GM21515 (cell line): Measurements from ENCODE around the gene ELK4.
A peak's percentile ranks its signal among the peaks of the same experiment; 100 is the strongest.

Experiments
- ATAC-seq: cut with Tn5 transposase; IDR thresholded peaks from one replicate; pipeline ENCODE4 v1.9.1; 2021; ENCODE audit not compliant: unreplicated experiment

The ELK4 gene

DNA sequence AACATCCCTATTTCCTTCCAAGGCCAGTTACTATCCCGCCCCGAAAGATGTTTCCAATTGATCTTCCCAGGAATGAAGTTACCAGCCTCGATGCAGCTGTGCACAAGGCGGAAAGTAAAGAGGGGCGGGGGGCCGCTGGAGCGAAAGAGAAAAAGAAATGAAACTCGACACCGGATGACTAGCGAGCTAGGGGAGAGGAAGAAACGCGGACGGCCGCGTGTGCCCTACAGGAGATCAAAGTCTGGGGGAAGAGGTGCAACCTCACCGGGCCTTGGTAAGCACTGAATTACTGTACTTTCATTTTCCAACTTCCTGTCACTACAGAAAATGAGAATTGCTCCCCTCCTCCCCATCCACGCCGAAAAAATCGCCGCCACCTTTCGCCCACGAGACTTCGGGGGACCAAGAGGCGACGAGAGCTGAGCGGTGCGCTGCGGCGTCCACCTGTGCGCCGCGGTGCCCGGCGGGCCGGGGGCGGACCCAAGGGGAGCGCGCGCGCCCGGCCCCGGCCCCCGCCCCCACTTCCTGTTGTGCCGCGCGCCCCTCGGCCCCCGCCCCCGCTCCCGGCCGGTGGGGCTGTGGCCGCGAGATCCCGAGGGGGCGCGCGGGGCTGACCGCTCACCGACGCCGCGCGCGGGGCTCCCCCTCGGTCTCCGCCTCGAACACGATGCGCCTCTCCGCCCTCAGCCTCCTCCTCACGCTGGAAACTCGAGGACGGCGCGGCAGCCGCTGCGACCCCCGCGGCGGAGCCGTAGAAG is 622 bp downstream of the ELK4 start:
- ATAC-seq: peak; percentile 64

DNA sequence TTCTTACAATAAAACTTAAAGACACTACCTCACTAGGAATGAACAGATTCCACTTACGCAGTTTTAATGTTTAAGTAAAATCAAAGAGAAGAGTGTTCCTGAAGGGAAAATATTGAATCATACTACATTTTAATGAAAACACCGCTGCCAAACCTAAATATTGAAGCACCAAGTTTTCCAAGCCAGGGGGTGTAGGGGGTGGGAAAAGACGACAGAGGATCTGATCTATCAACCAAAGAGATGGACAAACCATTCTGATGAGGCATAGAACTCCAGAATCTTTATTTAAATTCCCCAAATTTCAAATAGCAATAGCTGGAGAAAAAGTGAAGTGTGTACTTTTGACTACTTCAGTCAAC is 1.2 kb downstream of the ELK4 start:
- ATAC-seq: no peak

DNA sequence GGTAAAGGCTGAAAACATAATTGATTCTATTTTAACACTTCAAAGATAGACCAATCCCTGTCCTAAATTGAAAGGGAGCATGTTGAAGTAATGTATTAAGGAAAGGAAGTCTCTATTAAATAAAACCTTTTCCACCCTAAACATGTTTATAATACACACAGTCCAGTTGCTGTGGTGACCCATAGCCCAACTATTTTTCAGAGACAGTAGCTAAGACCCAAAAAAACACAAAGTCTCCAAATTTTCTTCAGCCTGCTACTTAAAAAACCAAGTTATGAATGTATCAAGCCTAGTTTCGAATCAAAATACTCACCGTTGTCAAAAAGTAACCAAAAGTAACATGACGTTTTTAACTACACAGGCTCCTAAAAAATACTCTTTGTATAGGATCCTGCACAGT is 1.6 kb downstream of the ELK4 start:
- ATAC-seq: no peak

DNA sequence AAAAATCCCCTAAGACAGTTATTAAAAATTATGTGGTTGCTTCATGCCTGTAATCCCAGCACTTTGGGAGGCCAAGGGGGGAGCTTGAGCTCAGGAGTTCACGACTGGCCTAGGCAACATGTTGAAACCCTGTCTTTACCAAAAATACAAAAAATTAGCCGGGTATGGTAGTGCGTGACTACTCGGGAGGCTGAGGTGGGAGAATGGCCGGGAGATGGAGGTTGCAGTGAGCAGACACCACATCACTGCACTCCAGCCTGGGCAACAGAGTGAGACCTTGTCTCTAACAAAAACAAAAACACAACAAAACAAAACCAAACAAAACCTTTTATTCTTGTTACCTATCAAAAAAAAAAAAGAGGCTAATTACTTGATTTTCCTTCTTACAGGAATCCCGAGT is 2.1 kb downstream of the ELK4 start:
- no peak for ATAC-seq

DNA sequence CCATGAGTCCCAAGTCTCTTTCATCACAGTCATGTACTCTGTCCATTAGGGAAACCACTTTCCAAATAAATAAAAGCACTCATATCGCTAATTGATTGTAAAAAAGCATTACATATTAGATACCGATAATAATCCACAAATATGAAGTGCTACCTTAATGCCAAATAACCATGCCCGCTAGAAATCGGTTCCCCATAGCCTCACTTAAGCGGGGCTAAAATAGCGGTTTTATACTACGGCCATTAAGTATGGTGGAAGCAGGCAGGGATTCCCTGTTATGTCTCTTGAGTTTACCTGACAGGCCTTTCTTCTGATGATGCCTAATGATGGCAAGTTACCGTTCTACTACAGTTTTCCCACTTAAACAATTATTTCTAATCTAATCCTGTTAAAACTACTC is 3.9 kb downstream of the ELK4 start:
- ATAC-seq: no peak

DNA sequence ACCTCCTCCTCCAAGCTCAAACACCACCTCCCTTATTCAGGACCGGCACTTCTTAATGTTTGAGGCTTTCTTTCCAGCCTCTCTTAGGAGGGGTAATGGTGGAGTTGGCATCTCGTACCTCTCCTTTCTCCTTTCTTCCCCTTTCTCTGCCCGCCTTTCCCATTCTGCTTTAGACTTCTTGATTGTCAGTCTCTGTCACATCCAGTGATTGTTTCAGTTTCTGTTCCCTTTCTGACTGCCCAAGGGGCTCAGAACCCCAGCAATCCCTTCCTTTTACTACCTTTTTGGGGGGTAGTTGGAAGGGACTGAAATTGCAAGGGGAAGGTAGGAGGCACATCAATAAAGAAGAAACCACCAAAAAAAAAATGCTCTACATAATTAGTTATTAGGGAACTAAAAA is 5.6 kb downstream of the ELK4 start:
- ATAC-seq: no peak

DNA sequence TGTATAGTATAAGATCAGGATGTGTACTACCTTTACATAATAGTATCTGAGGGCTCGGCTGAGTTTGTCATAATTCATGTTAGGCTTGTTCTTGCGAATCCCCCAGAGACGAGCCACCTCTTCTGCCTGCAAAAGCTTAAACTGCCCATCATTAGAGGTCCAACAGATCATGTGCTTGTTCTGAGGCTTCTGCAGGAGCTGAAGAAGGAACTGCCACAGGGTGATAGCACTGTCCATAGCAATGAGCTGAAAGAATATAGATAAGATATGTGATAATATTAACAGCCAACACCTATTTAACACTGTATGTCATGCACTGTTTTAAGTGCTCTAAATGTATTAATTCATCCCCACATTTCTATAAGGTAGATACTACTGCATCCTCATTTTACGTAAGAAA is 8.2 kb downstream of the ELK4 start:
- ATAC-seq: no peak

DNA sequence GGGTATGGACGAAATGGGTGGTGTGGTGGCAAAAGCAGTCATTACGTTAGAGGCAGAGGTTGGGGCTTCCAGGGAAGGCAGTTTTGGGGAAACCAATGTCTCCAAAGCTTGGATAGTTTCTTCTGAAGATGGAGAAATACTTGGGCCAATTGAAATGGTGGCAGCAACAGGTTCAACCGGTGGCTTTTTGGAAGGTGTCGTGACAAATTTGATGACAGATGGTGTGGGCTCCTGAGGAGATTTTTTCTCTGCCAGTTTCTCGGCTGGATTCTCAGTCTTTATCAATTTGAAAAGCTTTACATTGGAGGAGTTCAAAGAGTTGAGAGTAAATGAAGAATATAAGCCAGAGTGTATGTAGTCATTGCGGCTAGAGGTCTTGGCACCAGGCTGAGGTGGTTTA is 11.5 kb downstream of the ELK4 start:
- ATAC-seq: no peak

DNA sequence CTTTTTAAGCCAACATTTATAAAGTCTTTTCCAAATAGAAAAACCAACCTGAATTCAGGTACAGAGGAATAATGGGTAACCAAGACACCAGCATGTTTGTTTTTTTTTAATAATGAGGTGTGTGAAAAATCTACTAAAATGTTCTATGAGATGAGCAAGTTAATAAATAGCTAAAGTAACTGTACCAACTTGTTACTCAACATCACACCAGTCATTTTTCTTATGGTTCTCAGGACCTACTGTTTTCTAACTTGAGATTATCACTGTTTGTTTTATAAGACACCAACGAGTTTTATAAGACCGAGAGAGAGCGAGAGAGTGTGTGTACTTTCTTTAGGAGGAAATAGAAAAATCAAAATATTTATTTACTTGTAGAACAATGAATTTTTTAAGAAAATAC is 12.4 kb downstream of the ELK4 start:
- ATAC-seq: no peak

DNA sequence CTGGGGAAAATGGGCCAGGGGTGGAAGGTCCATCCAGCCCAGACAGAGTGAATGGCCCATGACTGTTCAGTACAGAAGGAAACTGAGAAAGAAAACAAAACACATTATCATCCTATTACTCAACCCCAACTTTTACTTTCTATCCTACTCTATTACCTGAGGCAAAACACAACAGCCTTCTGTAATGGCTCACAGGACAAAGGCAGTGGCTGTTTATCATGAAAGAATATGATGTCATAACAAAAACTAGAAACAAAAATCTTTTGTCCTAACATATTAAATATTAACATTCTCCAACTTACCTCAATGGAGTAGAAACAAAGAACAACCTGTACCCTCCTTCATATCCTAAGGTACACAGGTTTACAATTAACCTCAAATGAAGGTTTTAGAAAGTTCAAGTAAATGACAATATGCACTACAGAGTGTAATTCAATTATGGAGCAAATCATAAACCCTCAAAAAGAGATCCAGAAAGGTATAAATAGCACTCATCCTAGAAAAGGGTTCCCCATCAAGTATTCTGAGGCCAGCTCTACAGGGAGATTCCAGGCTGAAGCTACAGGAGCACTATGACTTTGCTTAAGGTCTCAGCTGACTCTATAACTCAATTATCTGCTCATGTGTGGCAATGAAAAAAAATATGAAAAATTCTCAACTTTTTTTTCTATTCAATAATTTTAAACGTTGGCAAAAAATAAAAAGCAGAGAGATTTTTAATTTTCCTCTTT is 15.1 kb downstream of the ELK4 start:
- no peak for ATAC-seq

DNA sequence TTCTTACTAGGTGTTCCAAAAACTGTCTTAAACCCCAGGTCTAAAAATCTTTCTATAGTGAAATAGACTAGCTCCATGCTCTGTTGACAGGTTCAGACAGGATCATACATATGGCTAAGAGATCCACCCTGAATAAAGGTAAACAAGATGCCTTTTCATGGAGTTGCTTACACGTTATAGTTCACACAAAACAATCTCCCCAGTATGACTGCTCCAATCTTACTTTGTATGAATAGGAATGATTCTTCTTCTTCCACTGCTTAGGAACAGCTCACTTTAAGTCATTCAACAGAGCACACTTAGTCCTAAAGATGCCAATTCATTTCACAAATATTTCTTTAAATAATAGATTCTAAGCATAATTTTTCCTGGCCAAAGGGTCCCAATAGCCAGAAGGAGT is 16.0 kb downstream of the ELK4 start:
- no peak for ATAC-seq

DNA sequence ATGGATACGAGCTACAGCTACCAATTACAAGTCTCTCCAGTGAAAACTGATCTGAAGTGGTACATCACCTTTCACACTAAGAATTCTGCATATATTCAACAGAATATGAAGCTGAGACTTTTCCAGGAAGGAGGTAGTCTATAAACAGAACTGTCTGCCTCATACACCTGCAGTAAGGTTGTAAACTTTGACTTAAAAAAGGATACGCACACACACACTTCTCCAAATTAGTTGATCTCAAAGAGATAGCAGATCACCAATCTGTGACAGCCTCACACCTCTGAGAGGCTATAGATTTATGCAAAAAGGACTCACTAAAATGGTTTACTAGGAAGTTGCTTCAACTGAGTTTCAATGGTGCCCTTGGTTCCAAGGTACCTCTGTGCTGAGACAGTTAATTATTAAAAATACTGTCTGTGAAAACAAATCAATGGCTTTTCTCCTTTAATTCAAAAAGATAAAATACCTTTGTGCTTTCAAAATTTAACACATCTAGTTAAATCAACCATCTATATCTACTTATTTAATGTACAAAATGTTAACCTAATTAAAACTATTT is 17.9 kb downstream of the ELK4 start:
- ATAC-seq: no peak

DNA sequence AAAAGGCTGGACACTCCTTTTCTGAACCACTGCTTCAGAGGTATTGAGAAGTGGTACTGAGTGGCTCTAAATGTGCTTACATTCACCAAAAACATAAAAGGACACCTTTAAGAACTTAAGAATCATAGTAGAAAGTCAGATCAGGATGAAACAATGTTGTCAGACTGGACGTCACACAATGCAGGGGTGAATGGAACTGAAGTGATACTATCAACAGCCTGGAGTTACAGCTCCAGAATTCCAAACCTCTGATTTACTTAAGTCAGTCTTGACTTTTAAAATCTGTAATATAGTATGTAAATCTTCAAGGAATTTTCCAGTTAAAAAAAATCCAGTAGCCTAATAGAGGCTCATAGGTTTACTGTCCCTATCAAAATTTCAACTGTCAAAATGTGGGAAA is 19.3 kb downstream of the ELK4 start:
- ATAC-seq: no peak

DNA sequence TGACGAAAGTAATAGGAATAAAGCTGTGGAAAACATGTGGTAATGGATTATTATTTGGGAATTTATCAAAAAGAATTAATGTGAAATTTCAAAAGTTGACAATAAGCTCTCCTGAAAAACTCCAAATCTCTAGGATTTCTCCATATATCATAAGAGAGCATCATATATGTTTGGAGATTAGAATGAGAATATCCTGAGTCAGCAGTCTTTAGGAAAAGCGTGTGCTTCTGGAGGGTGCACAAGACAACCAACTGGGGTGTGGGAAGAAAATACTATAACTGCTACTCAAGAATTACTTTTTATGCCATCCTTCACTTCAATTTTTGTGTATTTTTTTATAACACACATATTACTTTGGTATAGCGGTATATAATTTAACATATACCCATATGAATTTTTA is 19.7 kb downstream of the ELK4 start:
- no peak for ATAC-seq

DNA sequence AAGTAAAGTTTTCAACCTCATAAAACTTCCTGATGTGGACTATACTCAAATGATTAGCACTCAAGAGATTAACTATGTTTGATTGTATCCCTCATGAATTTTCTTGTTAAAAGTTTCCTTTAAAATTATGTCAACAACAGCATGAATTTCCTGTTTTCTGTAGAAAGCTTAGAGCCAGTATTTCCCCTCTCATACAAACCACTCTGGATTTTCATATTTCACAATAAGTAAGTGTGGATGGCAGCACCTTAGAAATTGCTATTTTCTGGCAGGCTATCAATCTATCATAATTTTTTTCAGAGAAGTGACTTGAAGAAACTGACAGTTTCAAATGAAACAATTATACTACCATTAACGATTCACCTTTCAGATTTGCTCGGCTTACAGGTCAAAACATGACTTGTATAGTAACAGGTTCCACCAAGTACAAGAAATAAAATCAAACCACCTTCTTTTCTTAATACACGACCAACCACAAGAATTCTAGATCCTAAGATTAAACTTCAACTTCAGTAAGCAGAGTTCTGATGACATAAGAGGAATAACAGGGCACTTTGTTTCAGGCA is 20.8 kb downstream of the ELK4 start:
- no peak for ATAC-seq

DNA sequence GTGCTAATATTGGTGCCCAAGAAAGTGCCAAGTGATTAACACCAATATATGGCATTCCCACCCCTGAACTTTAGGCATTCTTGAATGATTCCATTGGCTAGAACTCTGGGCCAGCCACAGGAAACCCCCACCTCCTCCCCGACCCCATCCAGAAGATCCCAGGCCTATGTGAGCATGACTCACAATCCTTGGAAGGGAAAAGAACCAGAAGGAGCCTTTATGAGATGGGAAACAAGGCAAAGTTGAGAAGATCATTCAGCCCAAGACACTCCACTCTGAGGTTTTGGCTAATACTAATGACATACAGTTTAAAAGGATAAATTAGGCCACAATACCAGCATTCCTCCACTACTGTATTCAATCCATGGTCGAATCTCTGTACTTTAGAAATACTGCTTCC is 21.8 kb downstream of the ELK4 start:
- no peak for ATAC-seq

DNA sequence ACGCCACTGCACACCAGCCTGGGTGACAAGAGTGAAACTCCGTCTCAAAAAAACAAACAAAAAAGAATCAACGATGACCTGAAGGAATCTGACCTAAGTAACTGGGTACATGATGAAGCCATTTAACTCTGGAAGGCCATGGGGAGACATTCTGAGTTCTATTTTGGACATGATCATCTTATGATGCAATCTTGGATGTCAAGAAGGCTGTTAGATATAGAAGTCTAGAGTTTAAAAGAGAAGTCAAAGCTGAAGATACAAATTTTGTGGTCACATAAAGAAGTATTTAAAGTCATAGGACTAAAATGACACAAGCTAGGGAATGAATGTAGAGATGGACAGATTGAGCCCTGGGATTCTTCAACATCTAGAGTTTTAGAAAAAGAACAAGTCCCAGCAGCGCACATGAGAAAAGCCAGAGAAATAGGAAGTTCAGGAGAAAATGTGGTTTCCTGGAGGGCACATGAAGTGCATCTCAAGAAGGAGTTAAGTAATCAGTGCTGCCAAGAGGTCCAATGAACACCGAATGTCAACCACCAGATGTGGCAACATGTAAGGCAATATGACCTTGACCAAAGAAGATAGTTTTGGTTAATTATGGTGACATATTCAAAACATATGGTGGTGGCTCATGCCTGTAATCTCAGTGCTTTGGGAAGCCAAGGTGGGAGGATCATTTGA is 26.8 kb downstream of the ELK4 start:
- ATAC-seq: no peak

DNA sequence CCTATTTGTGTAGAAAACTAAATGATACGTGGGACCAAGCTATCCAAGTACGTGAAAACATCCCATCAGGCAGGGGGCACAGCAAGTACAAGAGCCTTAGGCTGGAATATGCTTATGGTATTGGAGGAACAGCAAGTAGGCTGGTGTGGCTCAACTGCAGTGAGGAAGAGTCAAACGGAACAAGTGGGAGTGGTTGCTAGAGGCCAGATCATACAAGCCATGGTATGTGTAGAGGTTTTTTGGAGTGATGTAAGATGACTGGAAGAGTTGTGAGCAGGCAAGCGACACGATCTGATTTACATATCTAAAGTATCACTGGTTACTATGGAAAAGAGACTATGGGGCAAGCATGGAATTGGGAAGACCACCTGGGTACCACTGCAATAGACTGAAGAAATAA is 27.8 kb downstream of the ELK4 start:
- ATAC-seq: no peak

DNA sequence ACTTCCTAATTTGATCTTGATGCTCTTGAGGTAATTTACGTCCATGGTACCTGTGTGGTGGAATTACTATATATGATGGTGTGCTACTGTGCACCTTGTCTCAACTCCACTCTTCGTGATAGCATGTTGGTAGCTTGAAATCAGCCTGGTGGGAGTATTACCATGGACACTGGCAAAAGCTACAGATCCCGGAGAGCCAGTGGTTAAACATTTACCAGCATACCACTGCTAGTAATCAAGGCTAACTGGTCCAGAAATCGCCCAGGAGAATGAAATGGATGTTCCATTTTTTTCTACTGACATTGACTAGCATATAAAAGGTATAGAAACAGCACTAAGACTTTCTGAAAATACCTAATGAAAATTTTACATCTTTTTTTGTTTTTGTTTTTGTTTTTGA is 30.6 kb downstream of the ELK4 start:
- ATAC-seq: no peak

DNA sequence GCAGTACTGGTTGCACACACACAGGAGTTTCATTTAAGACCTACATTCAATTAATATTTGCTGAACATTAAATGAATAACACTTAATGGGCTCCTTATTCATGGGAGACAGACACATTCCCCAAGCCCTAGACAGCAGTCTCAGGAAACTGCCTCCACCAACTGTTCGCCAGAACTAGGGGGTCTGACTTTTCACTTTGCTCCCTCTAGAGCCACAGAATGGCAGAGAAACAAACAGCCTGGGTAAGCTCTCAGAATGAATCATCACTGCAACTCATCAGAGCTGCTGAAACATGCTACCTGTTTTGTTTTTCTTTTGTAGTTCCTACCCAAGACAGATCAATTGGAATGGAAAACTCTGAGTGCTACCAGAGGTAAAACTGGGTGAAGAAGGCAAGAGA is 31.7 kb downstream of the ELK4 start:
- no peak for ATAC-seq

DNA sequence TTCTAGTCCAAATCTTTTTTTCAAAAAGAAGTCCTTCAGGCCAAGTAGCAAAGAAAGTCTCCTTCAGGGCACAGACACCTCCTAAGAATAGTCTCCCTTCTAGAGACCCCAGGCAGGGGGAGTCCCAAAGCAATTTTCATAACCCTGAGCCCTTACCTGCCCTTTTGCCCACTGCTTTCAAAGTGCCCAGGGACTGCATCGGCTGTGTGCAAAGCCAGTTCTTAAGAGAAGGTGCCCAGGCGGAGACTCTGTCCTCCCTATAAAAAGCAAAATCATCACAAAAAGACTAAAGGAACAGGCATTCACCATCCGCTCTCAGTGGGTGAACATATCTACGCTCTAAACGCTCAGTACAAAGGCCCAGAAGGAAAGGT is 32.2 kb downstream of the ELK4 start:
- ATAC-seq: no peak
